A673 (cell line): ENCODE measurements around the gene MKI67. TPM values are rescaled to one million over a fixed set of nuclear protein-coding genes. Genes with fewer than 3 reads are reported as not detected.

Source experiments
- BruUV-seq: library from RNA; stranded (reverse); fragments of 400-500 nt; replicated peaks from 2 replicates; lab custom pipeline; 2021; lab: Mats Ljungman, UMichigan
- CTCF ChIA-PET: fragments of 300-600 bp; sonication (Branson Sonifier 250); formaldehyde crosslinking; loops from one replicate; lab custom pipeline; 2022; ENCODE audit warnings: antibody characterized with exemption; lab: Charles Lee
- POLR2A ChIA-PET: fragments of 300-600 bp; sonication (Branson Sonifier 250); formaldehyde crosslinking; loops from one replicate; lab custom pipeline; 2022; ENCODE audit warnings: antibody characterized with exemption; ENCODE audit not compliant: low non-redundant PET; lab: Charles Lee
- DNase-seq: peaks from one replicate; pipeline ENCODE4 v3.0.0-alpha.2; 2015; ENCODE audit warnings: low spot score
- H3K27ac ChIP-seq: fragments of 200-600 bp; sonication (generic); 2 replicates; pipeline ENCODE4 v1.5.1; 2016; ENCODE audit warnings: mixed run types, low read depth, mild to moderate bottlenecking, mixed read lengths, antibody characterized with exemption, low read length; ENCODE audit not compliant: poor library complexity, severe bottlenecking
- H3K27me3 ChIP-seq: fragments of 200-600 bp; sonication (generic); replicated peaks from 2 replicates; pipeline ENCODE4 v1.6.1; 2017; ENCODE audit warnings: mixed run types, low read depth, mild to moderate bottlenecking, mixed read lengths, antibody characterized with exemption, low read length; ENCODE audit not compliant: insufficient read depth, poor library complexity
- H3K36me3 ChIP-seq: fragments of 200-600 bp; sonication (generic); 2 replicates; pipeline ENCODE4 v1.6.1; 2016; ENCODE audit warnings: mixed run types, mild to moderate bottlenecking, mixed read lengths, antibody characterized with exemption, low read length; ENCODE audit not compliant: insufficient read depth, poor library complexity, severe bottlenecking
- H3K4me1 ChIP-seq: fragments of 200-600 bp; sonication (generic); 2 replicates; pipeline ENCODE4 v1.6.1; 2017; ENCODE audit warnings: mixed run types, mild to moderate bottlenecking, mixed read lengths, antibody characterized with exemption, low read length; ENCODE audit not compliant: insufficient read depth, poor library complexity, severe bottlenecking
- H3K4me3 ChIP-seq: fragments of 200-600 bp; sonication (generic); 2 replicates; pipeline ENCODE4 v1.5.1; 2016; ENCODE audit warnings: low read depth, mixed run types, mild to moderate bottlenecking, mixed read lengths, low read length; ENCODE audit not compliant: poor library complexity, severe bottlenecking
- H3K9me3 ChIP-seq: fragments of 200-600 bp; sonication (generic); 2 replicates; pipeline ENCODE4 v1.6.1; 2016; ENCODE audit warnings: mixed run types, low read depth, mild to moderate bottlenecking, mixed read lengths, antibody characterized with exemption, low read length; ENCODE audit not compliant: poor library complexity, severe bottlenecking
- CTCF ChIP-seq: fragments of 300-800, 200-600 bp; sonication (generic); conservative IDR thresholded peaks from 2 replicates; pipeline ENCODE4 v1.5.1; 2017; ENCODE audit warnings: low read depth, mild to moderate bottlenecking, antibody characterized with exemption, low read length, moderate library complexity, mixed read lengths
- EZH2 ChIP-seq: fragments of 200-600 bp; sonication (generic); IDR thresholded peaks from 2 replicates; pipeline ENCODE4 v1.6.1; 2017; ENCODE audit warnings: borderline replicate concordance, low read depth, mild to moderate bottlenecking, mixed read lengths, antibody characterized with exemption, low read length; ENCODE audit not compliant: poor library complexity, severe bottlenecking
- intact Hi-C: fragments of 100-400 bp; cut with micrococcal nuclease; formaldehyde crosslinking; loops from one replicate; pipeline ENCODE4 v1.10.0; 2022; ENCODE audit not compliant: unreplicated experiment
- total RNA-seq: library from RNA; stranded (reverse); gene quantifications from 2 replicates; pipeline ENCODE4 v1.2.3, GENCODE V29; 2021

MKI67 gene
- total RNA-seq, 1 experiment from 2014 or later: 249 TPM

GRCh38 chr10:128173386-128173785 is 47.2 kb upstream of the MKI67 start:
- H3K27ac ChIP-seq: no peak overlapping the region
- no peak for DNase-seq
- CTCF ChIA-PET: no interaction called here
- no peak overlapping the region for H3K4me3 ChIP-seq
- TF ChIP-seq EZH2 (no peak), CTCF (no peak)
- H3K27me3 ChIP-seq: peaks cover 14% of the 10 kb centered on the region
- POLR2A ChIA-PET: no interaction called here
- H3K36me3 ChIP-seq: no peaks in the 10 kb centered on the region
- intact Hi-C loops: no loop called here
- H3K9me3 ChIP-seq: peaks cover 6% of the 10 kb centered on the region
- H3K4me1 ChIP-seq: no peaks in the 10 kb centered on the region
- BruUV-seq: no TSS peak

GRCh38 chr10:128172756-128173155 is 46.5 kb upstream of the MKI67 start:
- TF ChIP-seq EZH2: no peak
- no peak for TF ChIP-seq CTCF
- Histone ChIP-seq H3K4me1 (no peaks in the 10 kb centered on the region), H3K36me3 (no peaks in the 10 kb centered on the region), H3K9me3 (peaks cover 6% of the 10 kb centered on the region), H3K4me3 (no peak overlapping the region), H3K27me3 (peaks cover 19% of the 10 kb centered on the region), H3K27ac (no peak overlapping the region)
- intact Hi-C loops: no loop called here
- ChIA-PET CTCF (no interaction called here), POLR2A (no interaction called here)
- no TSS peak for BruUV-seq
- no peak for DNase-seq

DNA sequence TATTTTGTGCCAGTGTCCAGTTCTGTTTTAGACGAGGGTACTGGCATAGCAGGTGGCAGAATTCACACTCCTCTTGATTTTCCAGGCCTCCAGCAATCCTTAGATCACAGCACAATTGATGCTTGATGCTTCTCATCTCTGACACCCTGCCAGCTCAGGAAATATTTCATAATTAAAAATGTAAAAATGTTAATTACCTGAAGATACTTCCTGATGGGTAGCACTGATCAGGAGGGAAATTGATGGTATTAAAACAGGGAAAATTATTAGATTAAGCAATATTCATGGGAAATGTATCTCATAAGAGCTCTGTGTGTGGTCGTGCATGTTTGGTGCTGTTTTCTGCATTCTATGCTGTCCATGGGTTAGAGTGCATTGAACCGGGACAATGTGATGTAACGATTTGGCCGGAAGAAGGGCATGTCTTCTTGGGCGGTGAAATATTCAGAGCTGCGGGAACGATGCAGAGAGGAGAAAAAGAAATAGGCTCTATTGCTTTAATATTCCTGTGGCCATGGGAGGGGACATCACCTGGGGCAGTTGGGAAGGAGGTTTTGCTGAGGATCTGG is 43.7 kb upstream of the MKI67 start:
- ChIA-PET POLR2A (no interaction called here), CTCF (no interaction called here)
- BruUV-seq: no TSS peak
- Histone ChIP-seq H3K27ac (no peak overlapping the region), H3K9me3 (peaks cover 2% of the 10 kb centered on the region), H3K36me3 (no peaks in the 10 kb centered on the region), H3K4me1 (no peaks in the 10 kb centered on the region), H3K27me3 (peaks cover 27% of the 10 kb centered on the region), H3K4me3 (no peak overlapping the region)
- DNase-seq: no peak
- TF ChIP-seq CTCF (no peak), EZH2 (no peak)
- intact Hi-C loops: no loop called here
